Hepatocyte (in vitro differentiated cells): ENCODE data around the gene VPS52. TPM values are rescaled to one million over a fixed set of nuclear protein-coding genes. Genes with fewer than 3 reads are reported as not detected.

Experiments
- DNase-seq: peaks from one replicate; pipeline ENCODE4 v3.0.0-alpha.2; 2016; ENCODE audit warnings: low spot score
- H2AFZ ChIP-seq: fragments of 200-600 bp; sonication (generic); 2 replicates; pipeline ENCODE4 v1.6.0; 2016; ENCODE audit warnings: antibody characterized with exemption, mild to moderate bottlenecking
- H3K27ac ChIP-seq: fragments of 200-600 bp; sonication (generic); 2 replicates; pipeline ENCODE4 v1.5.1; 2016; ENCODE audit warnings: mild to moderate bottlenecking
- H3K27me3 ChIP-seq: fragments of 200-600 bp; sonication (generic); 2 replicates; pipeline ENCODE4 v1.6.1; 2016
- H3K36me3 ChIP-seq: fragments of 200-600 bp; sonication (generic); replicated peaks from 2 replicates; pipeline ENCODE4 v1.5.1; 2016; ENCODE audit warnings: low read depth; ENCODE audit not compliant: insufficient read depth
- H3K4me1 ChIP-seq: fragments of 200-600 bp; sonication (generic); 2 replicates; pipeline ENCODE4 v1.5.1; 2016; ENCODE audit warnings: mild to moderate bottlenecking, moderate library complexity; ENCODE audit not compliant: insufficient read depth
- H3K4me2 ChIP-seq: fragments of 200-600 bp; sonication (generic); 2 replicates; pipeline ENCODE4 v1.6.0; 2016
- H3K4me3 ChIP-seq: fragments of 200-600 bp; sonication (generic); 2 replicates; pipeline ENCODE4 v1.5.1; 2016; ENCODE audit warnings: mild to moderate bottlenecking
- H3K79me2 ChIP-seq: fragments of 200-600 bp; sonication (generic); 2 replicates; pipeline ENCODE4 v1.6.0; 2017; ENCODE audit warnings: mild to moderate bottlenecking
- H3K9me2 ChIP-seq: fragments of 200-600 bp; sonication (generic); replicated peaks from 2 replicates; pipeline ENCODE4 v1.6.0; 2017; ENCODE audit warnings: mild to moderate bottlenecking; ENCODE audit not compliant: insufficient read depth
- H3K9me3 ChIP-seq: fragments of 200-600 bp; sonication (generic); 2 replicates; pipeline ENCODE4 v1.5.1; 2016; ENCODE audit warnings: low read depth, mild to moderate bottlenecking
- H4K20me1 ChIP-seq: fragments of 200-600 bp; sonication (generic); 2 replicates; pipeline ENCODE4 v1.6.0; 2016; ENCODE audit warnings: mild to moderate bottlenecking; ENCODE audit not compliant: insufficient read depth, poor library complexity, severe bottlenecking
- EZH2 ChIP-seq: fragments of 200-600 bp; sonication (generic); IDR thresholded peaks from 2 replicates; pipeline ENCODE4 v1.6.1; 2016; ENCODE audit warnings: antibody characterized with exemption, mild to moderate bottlenecking, borderline replicate concordance
- EZH2phosphoT487 ChIP-seq: fragments of 200-600 bp; sonication (generic); IDR thresholded peaks from one replicate; pipeline ENCODE4 v1.6.1; 2018; ENCODE audit warnings: antibody characterized with exemption, mild to moderate bottlenecking, low read depth, moderate library complexity; ENCODE audit not compliant: unreplicated experiment, severe bottlenecking
- WGBS: methylation state at CpG from one replicate; pipeline ENCODE4 v1.1.6; 2016; ENCODE audit warnings: low lambda C conversion rate; ENCODE audit errors: missing lambda C conversion rate; 5-methylcytosine and 5-hydroxymethylcytosine counted together
- polyA plus RNA-seq: library from polyadenylated mRNA; unstranded; fragments of >200 nt; fragmentation: Nextera tagmentation; extraction: Ambion mirVana; gene quantifications from 2 replicates; pipeline ENCODE4 v1.2.1, GENCODE V29; 2016
- total RNA-seq: library from RNA; depleted of rRNA; stranded (reverse); fragments of >200 nt; gene quantifications from 2 replicates; pipeline ENCODE4 v1.2.3, GENCODE V29; 2014
- TF ChIP-seq, protein P1 (sequence below): fragments of 200-600 bp; sonication (generic); IDR thresholded peaks from 2 replicates; pipeline ENCODE4 v1.5.1; 2016; ENCODE audit warnings: antibody characterized with exemption, mild to moderate bottlenecking; ENCODE audit not compliant: poor library complexity

VPS52 gene
- total and polyA plus RNA-seq, 2 experiments from 2014 or later, result 42.5 to 43.2 TPM

DNA sequence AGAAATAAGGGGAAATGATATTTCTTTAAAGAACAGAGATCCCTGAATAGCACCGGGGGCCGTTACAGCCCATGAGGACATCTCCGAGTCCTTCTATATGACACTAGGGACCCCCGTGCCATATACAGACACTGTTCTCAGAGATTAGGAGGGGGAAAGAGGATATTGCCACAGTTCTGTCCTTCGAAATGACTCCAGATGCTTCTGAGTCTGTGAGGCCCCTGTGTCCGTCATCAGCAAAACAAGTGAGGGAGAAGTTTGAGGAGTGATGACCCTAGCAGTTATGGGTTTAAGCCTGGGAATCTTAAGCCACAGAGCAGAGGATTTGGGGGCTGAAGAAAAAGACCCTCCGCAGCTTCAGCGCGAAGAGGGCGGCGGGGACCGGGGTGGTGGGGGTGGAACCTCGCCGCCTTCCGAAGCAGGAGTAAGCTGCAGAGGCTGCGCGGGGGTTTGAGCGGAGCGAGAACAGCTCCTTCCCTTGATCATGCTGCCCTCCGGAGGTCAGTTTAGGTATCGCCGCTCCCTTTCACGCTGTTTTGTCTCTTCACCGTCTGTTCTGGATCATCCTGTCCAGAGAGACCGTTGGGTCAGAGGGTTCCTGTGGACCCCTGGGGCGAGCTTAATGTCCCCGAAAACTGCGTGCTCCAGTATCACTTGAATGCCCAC lies 23.6 kb downstream of the VPS52 start:
- peak overlapping the region; percentile 44 for H3K27ac ChIP-seq
- peak overlapping the region; percentile 14 for H3K4me3 ChIP-seq

DNA sequence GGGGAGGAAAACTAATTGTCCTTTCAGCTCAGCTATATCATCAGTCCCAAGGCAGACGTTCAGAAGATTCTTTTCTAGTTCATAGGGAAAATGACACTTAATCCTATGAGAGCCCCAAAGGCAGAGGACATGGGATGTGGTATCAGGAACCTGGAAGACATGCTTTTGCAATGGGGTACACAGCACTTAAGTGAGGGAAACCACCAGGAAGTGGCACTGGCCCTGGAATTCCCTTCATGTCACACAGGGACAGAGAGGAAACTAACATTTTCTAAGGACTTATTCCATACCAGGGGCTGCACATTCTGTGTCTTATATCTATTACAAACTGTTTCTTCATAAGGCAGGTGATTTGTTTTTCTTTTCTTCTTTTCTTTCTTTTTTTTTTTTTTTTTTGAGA lies 28.2 kb downstream of the VPS52 start:
- Histone ChIP-seq H2AFZ (no peak overlapping the region), H3K36me3 (no peaks in the 10 kb centered on the region), H4K20me1 (no peaks in the 10 kb centered on the region), H3K4me1 (no peaks in the 10 kb centered on the region), H3K4me2 (no peak overlapping the region), H3K9me3 (no peaks in the 10 kb centered on the region), H3K79me2 (no peaks in the 10 kb centered on the region), H3K27me3 (peaks cover 7% of the 10 kb centered on the region), H3K27ac (no peak overlapping the region), H3K4me3 (no peak overlapping the region), H3K9me2 (no peaks in the 10 kb centered on the region)
- TF ChIP-seq EZH2 (no peak), EZH2phosphoT487 (no peak)
- TF ChIP-seq, protein P1, sequence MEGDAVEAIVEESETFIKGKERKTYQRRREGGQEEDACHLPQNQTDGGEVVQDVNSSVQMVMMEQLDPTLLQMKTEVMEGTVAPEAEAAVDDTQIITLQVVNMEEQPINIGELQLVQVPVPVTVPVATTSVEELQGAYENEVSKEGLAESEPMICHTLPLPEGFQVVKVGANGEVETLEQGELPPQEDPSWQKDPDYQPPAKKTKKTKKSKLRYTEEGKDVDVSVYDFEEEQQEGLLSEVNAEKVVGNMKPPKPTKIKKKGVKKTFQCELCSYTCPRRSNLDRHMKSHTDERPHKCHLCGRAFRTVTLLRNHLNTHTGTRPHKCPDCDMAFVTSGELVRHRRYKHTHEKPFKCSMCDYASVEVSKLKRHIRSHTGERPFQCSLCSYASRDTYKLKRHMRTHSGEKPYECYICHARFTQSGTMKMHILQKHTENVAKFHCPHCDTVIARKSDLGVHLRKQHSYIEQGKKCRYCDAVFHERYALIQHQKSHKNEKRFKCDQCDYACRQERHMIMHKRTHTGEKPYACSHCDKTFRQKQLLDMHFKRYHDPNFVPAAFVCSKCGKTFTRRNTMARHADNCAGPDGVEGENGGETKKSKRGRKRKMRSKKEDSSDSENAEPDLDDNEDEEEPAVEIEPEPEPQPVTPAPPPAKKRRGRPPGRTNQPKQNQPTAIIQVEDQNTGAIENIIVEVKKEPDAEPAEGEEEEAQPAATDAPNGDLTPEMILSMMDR, result no peak
- DNase-seq, result no peak
- 64% methylated on average over 1 of the region's 1 CpG for WGBS

More for the DNA sequence above, 23.6 kb downstream of the VPS52 start:
- Histone ChIP-seq H3K27me3 (no peaks in the 10 kb centered on the region), H2AFZ (peak overlapping the region; percentile 60), H3K4me1 (peaks cover 5% of the 10 kb centered on the region), H3K36me3 (no peaks in the 10 kb centered on the region), H3K9me2 (no peaks in the 10 kb centered on the region), H3K79me2 (no peaks in the 10 kb centered on the region), H4K20me1 (no peaks in the 10 kb centered on the region), H3K4me2 (peak overlapping the region; percentile 86), H3K9me3 (no peaks in the 10 kb centered on the region)
- 5% methylated on average over 26 of the region's 28 CpGs for WGBS
- peak; percentile 94 for DNase-seq
- no peak for TF ChIP-seq EZH2
- TF ChIP-seq, protein P1, result peak; percentile 95

DNA sequence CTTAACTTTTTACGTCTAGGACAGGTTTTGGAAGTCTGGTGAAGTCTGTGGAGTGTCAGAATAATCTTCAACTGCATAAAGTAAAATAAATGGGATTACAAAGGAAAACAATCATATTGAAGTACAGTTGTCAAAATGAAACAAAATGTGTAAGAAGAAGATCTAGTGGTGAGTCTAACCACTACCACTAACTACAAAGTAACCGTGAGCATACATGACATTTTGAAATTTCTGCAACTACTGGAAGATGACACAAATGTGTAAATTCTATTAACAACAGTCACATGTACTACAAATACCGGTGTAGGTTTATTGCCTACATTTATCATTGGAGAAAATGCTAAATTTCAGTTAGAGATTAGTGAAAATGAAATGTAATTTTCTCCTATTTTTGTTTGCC lies 29.7 kb downstream of the VPS52 start:
- no peak overlapping the region for H2AFZ ChIP-seq
- DNase-seq, result no peak
- no peak overlapping the region for H3K27ac ChIP-seq
- H3K9me3 ChIP-seq, result no peaks in the 10 kb centered on the region
- H3K4me3 ChIP-seq, result no peak overlapping the region
- H3K4me2 ChIP-seq, result no peak overlapping the region
- no peaks in the 10 kb centered on the region for H3K9me2 ChIP-seq
- no peaks in the 10 kb centered on the region for H3K79me2 ChIP-seq
- 74% methylated on average over 3 of the region's 3 CpGs for WGBS
- TF ChIP-seq, protein P1, result no peak
- TF ChIP-seq EZH2 (no peak), EZH2phosphoT487 (no peak)
- no peaks in the 10 kb centered on the region for H3K36me3 ChIP-seq
- H4K20me1 ChIP-seq, result no peaks in the 10 kb centered on the region
- peaks cover 7% of the 10 kb centered on the region for H3K27me3 ChIP-seq
- no peaks in the 10 kb centered on the region for H3K4me1 ChIP-seq
